Measurements from ENCODE around the gene ELFN1.

ELFN1 gene

GRCh38 chr7:1647961-1648672 lies 22.0 kb upstream of the ELFN1 start:
- no peak for TF ChIP-seq CTCF (IDR thresholded peaks at IDR 0.05; ENCODE audit: extremely low read depth, missing control alignments)
- DNase-seq (ENCODE audit: low spot score), result no peak

- no peak for DNase-seq (ENCODE audit: low spot score)
- TF ChIP-seq CTCF (IDR thresholded peaks at IDR 0.05; ENCODE audit: extremely low read depth, missing control alignments), result no peak
Measured at GRCh38 chr7:1649751-1650326, 20.2 kb upstream of the ELFN1 start.

GRCh38 chr7:1650363-1651030 lies 19.6 kb upstream of the ELFN1 start:
- no peak for TF ChIP-seq CTCF (IDR thresholded peaks at IDR 0.05; ENCODE audit: extremely low read depth, missing control alignments)
- DNase-seq (ENCODE audit: low spot score), result no peak

DNA sequence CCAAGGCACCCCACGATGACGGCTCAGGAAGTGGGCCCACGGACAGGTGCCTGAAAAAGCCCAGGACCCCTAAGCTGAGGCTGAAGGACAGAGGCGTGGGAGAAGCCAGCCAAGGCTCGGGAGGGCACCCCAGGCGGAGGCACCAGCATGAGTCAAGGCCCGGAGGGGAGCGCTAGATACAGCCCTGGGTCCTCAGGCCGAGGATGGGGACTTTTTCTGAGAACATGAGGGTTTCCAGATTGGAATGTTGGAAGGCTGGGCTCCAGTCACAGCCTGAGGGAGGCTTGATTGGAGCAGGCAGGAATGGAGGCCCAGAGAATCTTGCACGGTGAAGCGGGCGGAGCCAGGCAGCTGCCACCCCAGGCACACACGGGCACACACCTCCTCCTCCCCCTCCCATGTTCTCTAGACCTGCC lies 19.0 kb upstream of the ELFN1 start:
- no peak for DNase-seq (ENCODE audit: low spot score)
- TF ChIP-seq CTCF (IDR thresholded peaks at IDR 0.05; ENCODE audit: extremely low read depth, missing control alignments), result no peak

- TF ChIP-seq CTCF (IDR thresholded peaks at IDR 0.05; ENCODE audit: extremely low read depth, missing control alignments), result no peak
Measured at GRCh38 chr7:1651891-1652290, 18.2 kb upstream of the ELFN1 start.

GRCh38 chr7:1653500-1653899 lies 16.6 kb upstream of the ELFN1 start:
- TF ChIP-seq CTCF (IDR thresholded peaks at IDR 0.05; ENCODE audit: extremely low read depth, missing control alignments), result no peak
- no peak for DNase-seq (ENCODE audit: low spot score)

More at GRCh38 chr7:1651891-1652290, 18.2 kb upstream of the ELFN1 start:
- no peak for DNase-seq (ENCODE audit: low spot score)

DNA sequence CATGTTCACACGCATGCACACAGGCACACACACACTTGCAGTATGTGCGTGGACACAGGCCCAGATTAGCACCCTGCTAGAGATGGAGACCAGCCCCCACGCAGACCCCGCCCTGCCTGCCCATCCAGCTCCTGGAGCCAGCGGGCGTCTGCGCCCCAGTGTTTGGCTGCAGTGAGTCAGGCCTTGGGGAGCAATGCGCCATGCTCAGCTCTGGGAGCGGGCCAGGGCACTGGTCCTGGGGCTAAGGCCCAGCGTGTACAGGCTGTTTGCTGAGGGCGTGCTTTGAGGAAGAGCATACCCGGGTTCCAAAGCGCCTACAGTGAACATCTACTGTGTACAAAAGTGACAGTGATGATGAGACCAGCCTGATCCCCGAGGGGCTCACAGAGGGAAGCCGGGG lies 16.0 kb upstream of the ELFN1 start:
- DNase-seq (ENCODE audit: low spot score), result no peak
- TF ChIP-seq CTCF (IDR thresholded peaks at IDR 0.05; ENCODE audit: extremely low read depth, missing control alignments), result no peak
